Measurements from ENCODE around the gene IFITM10. TPM values are rescaled to one million over a fixed set of nuclear protein-coding genes. Genes with fewer than 3 reads are reported as not detected.

IFITM10 gene
- total and polyA plus RNA-seq, 2 donors (not counting 1 experiment from before 2014, with no cell fraction given): 0.09 to 1.7 TPM

DNA sequence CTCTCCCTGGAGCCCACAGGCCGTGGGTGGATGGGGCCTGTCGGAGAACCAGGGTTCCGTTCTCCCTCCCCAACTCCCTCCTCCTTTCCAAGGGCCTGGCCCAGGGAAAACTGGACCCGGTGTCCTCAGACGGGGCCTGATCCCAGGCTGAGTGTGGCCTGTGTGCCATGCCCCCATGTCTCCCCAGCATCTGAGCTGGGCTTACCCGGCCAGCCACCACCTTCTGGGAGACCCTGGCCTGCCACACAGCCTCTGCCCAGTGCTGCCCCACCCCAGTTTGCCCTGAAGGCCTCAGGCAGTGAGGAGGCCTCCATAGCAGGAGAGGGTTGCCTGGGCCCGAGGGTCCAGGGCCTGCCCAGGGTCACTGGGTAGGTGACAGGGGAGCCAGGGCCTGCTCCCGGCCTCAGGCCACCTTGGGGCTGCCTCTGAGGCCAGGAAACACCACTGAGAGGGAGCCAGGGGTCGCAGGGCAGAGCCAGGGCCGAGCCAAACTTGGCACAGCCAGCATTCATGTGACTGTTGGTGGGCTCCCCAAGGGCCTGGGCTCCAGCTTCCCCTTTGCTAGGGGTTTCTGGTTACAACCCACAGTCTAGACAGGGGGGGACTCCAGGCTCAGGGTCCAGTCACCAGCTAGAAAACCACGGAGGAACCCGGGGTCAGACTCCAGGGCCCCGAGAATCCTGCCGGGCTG, 590 bp upstream of the IFITM10 start:
- Histone ChIP-seq H2AFZ (ENCODE audit: insufficient read depth, low read depth, low read length, poor library complexity, severe bottlenecking) (no peak overlapping the region), H3K4me1 (ENCODE audit: control insufficient read depth in 2 of 2, insufficient read depth in 2 of 2, low read length in 2 of 2) (peaks cover 0 to 6% of the 10 kb centered on the region in 2 donors), H3K9me3 (ENCODE audit: control extremely low read depth in 1 of 3, control insufficient read depth in 2 of 3, insufficient read depth in 1 of 3, low read length in 2 of 3) (peaks cover 0 to 5% (median 0%) of the 10 kb centered on the region in 3 donors), H4K20me1 (ENCODE audit: control insufficient read depth, insufficient read depth, low read length, poor library complexity, severe bottlenecking) (no peaks in the 10 kb centered on the region), H3K4me2 (replicated peaks; ENCODE audit: low read depth, low read length, poor library complexity, severe bottlenecking) (no peak overlapping the region), H3K36me3 (replicated peaks in 1 of 2; ENCODE audit: control extremely low read depth in 1 of 2, control insufficient read depth in 1 of 2, extremely low read depth in 1 of 2, insufficient read depth in 2 of 2, low read length in 1 of 2) (peaks cover 0 to 6% of the 10 kb centered on the region in 2 experiments), H3K9ac (ENCODE audit: low read length) (no peak overlapping the region), H3K79me2 (ENCODE audit: control insufficient read depth, insufficient read depth, low read length) (no peaks in the 10 kb centered on the region), H3K27ac (ENCODE audit: low read length in 2 of 2) (no peak overlapping the region), H3K27me3 (replicated peaks in 1 of 4; ENCODE audit: control extremely low read depth in 1 of 4, control insufficient read depth in 3 of 4, insufficient read depth in 4 of 4, low read length in 3 of 4) (peaks cover 0 to 17% (median 2%) of the 10 kb centered on the region in 4 experiments), H3K4me3 (ENCODE audit: control extremely low read depth in 1 of 5, extremely low read depth in 1 of 5, insufficient read depth in 1 of 5, low read depth in 2 of 5, low read length in 4 of 5) (no peak overlapping the region)
- Mint-ChIP-seq H3K4me1 (peaks cover 9% of the 10 kb centered on the region), H3K27me3 (peaks cover 12% of the 10 kb centered on the region), H3K27ac (no peak overlapping the region), H3K4me3 (no peak overlapping the region), H3K9me3 (ENCODE audit: insufficient read depth) (peaks cover 2% of the 10 kb centered on the region)
- TF ChIP-seq, protein P1, sequence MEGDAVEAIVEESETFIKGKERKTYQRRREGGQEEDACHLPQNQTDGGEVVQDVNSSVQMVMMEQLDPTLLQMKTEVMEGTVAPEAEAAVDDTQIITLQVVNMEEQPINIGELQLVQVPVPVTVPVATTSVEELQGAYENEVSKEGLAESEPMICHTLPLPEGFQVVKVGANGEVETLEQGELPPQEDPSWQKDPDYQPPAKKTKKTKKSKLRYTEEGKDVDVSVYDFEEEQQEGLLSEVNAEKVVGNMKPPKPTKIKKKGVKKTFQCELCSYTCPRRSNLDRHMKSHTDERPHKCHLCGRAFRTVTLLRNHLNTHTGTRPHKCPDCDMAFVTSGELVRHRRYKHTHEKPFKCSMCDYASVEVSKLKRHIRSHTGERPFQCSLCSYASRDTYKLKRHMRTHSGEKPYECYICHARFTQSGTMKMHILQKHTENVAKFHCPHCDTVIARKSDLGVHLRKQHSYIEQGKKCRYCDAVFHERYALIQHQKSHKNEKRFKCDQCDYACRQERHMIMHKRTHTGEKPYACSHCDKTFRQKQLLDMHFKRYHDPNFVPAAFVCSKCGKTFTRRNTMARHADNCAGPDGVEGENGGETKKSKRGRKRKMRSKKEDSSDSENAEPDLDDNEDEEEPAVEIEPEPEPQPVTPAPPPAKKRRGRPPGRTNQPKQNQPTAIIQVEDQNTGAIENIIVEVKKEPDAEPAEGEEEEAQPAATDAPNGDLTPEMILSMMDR (IDR thresholded peaks at IDR 0.05): no peak
- TF ChIP-seq EZH2 (IDR thresholded peaks at IDR 0.05; ENCODE audit: borderline replicate concordance, insufficient read depth, low read depth, low read length, poor library complexity, severe bottlenecking): no peak
- ATAC-seq (ENCODE audit: low read depth) (no peak), DNase-seq (no peak)
- POLR2A ChIA-PET: no interaction called here
- 36% methylated on average over 11 of the region's 14 CpGs for WGBS (ENCODE audit: insufficient coverage)
- CTCF ChIA-PET: interaction anchor here (1.2 to 2.0 kb wide), 2 partner anchors 57 to 82 kb away, joined by 3 to 5 read pairs; no protein-coding TSS in a partner anchor
- intact Hi-C loops (cut with micrococcal nuclease): no loop called here

Data from B cell (primary cell).